T-helper 2 cell (primary cell): ENCODE data around the gene LGALS9B.
"Not testable (repeated sequence)": the region's sequence is repeated elsewhere in the genome, so short reads cannot be mapped to it uniquely, and the experiment has no call there.

ENCODE experiments used
- DNase-seq, 5 experiments: peaks; one replicate each; pipeline versions ENCODE4 v3.0.0 to v3.0.0-alpha.2; 2012 to 2022

LGALS9B gene

DNA sequence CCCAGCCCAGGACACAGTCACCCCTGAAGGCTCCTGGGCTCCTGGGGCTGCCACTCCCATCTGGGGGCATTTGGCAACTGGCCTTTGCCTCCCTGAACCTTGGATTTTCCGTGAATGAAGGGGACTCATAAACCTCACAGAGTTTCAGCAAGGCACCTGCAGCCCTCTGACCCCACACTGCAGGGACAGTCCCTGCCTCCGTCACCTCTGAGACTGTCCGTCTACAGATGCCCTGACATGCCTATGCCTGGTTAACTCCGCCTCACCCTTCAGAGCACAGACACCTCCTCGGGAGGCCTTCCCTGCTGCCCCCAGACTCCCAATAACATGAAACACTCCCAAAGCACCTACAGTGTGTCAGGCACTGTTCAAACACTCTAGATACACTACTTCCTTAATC is 786 bp downstream of the LGALS9B start:
- DNase-seq: not testable (repeated sequence)

DNA sequence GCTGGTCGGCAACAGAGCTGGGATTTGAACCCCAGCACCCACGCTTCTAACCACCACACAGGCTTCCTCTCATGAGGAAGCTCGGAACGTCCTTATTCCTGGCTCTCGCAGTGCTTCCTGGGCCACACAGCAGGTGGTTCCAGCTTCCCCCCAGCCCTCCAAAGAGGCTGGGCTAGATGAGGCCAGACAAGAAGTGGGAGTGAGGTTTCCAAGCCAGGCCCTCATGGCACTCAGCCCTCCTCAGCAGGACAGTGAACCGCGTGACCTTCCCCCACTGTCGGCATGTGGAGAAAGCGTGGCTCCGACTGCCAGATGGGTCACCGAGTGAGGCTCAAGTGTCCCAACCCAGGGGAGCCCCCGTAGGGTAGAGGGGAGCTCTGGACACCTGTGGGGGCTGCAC is 1.8 kb downstream of the LGALS9B start:
- not testable (repeated sequence) for DNase-seq

DNA sequence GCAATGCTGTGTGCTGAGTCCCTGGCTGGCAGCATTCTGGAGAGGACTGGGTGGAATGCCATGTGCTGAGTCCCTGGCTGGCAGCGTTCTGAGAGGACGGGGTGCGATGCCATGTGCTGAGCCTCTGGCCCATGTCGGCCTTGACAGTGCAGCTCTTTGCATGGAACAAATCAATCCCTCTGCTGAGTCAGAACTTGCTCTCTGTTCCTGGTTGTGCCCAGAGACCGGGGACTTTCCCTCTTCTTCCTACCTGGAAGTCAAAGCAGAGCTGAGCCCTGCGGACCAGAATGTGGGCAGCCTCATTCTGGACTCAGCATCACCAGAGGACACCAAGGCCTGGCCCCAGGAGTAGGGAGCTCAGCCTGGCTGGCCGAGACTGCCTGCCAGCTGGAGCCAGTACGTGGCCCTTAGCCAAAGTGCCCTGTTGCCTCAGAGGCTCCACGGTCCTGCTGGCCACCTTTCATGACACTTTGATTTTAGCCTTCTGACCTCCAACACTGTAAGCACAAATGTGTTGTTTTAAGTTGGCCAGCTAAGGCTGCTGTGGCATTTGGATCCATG is 2.4 kb downstream of the LGALS9B start:
- DNase-seq: not testable (repeated sequence)

DNA sequence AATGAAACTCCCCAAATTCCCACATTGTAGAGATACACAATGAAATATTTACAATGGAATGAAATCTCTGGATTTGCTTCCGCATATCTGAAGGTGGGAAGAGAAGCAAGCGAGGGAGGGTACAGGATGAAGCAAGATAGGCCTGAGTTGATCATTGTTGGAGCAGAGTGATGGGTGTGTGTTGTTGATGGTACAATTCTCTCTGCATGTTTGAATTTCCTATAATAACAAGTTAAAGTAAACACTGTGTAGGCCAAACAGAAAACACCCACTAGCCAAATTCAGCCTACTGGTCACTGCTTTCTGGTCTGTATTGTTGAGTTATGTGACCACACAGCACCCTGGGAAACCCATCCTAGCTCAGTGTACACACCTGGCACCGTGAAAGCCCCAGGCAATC is 5.2 kb downstream of the LGALS9B start:
- DNase-seq: not testable (repeated sequence)

DNA sequence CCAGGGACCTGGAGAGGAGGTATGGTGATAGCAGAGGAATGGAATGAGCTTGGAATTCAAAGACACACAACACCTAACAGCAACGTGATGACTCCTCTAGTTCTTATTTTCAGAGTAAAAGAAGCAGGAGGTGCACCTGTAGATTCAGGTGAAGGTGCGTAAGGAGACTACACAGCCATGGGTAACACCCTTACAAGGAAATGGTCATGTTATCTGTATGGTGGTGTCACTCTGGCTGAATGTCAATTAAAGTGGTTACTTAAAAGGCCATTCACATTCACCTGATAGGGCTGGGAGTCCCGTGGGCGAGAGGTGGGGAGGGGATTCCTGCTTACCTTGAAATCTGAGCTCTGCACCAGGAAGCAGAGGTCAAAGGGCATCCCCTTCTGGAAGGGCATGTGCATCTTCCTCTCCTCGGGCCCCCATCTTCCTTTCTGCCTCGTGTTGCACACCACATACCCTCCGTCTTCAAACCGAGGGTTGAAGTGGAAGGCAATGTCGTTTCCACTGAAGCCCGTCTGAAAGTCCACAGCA is 9.4 kb downstream of the LGALS9B start:
- not testable (repeated sequence) for DNase-seq

DNA sequence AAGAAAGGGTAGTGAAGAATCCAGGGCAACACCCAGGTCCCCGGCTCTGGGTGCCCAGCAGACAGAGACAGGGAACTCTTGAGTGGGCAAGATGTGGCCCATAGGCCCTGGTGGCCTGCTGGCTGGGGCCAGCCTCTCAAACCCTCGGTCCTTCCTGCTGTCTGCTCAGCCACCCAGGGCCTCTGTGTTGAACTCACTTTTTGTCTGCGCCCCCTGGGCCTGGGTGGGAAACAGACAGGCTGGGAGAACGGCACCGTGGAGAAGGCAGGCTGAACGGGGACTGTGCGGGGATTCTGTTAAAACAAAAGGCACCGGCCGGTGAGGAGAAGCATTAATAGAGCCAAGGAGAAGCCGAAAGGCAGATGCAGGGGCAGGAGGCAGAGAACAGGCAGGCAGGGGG is 12.2 kb downstream of the LGALS9B start:
- not testable (repeated sequence) for DNase-seq

DNA sequence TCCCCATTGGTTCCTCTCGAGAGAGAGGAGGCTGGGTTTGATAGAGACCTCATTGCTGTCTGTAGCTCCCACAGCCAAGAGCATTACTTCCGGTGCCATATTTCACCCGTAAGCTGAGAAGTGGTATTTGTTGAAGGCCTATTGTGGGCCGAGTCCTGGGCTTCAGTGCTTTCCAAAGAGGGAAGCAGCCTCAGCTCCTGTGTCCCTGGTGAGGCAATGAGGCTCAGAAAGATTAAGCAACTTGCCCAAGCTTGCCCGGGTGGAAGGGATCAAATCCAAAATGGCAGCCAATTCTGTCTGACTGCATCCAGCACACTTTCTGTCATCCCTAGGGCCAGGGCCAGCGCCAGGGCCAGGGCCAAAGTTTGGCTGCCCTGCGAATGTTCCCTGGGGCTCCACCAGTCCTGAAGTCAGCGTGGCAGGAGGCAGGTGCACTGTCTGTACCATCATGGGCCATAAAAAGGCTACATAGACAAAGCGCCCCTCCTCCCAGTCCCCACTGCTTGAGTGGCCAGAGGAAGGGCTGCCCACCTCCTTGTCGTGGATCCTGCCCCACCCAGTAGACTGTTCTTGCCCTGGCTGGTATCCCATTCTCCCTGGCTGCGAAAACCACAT is 13.4 kb downstream of the LGALS9B start:
- not testable (repeated sequence) for DNase-seq

DNA sequence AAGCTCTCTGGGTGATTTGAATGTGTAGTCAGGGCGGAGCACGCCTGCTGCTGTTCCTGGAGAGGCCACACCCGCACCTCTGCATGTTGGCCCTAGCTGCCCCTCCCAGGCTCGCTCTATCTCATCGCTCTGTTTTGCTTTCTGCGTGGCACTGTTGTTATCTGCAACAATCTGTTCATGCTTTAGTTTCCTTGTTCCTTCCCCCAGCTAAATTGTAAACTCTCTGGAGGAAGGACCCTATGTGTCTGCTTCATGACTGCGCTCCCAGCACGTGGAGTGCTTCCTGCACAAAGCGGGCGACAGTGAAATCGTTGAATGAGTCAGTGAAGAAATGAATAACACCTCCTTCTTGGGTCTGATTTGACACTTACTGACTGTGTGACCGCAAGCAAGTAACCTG is 16.5 kb downstream of the LGALS9B start:
- DNase-seq: peak in 1 of 5 experiments; percentile 91

DNA sequence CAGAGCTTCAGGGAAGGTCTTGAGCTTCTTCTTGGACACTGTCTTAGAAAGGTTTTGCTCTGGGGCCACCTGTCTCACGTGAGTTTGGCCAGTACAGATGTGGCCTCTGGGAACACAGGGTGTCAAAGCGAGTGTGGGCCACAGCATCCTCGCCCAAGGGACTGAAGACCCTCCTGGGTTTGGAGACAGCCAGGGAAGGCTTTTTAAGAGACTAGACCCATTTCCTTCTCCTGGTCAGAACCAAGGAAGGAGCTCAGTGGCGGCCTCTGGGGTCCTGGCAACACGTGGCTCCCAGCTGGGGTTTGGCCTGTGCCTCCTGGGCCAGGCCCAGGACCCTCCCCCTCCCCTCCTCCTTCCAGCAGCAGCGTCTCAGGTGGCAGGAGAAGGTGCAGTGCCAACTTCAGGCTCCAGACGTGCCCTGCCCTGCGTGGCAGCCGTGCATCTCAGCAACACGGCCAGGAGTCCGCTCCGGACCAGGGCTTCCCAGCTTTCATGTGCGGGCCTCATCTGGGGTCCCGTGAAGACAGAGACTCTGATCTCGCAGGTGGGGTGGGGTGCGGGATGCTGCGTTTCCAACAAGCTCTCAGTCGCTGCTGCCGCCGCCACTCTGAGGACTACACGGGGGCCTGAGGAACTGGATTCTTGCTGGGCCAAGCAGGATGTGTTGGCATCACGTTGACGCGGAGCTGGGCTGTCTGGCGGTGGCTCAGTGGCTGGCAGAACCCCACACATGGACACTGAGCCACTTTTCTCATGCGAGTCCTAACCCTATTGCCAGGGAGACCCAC is 19.6 kb downstream of the LGALS9B start:
- DNase-seq: not testable (repeated sequence)

DNA sequence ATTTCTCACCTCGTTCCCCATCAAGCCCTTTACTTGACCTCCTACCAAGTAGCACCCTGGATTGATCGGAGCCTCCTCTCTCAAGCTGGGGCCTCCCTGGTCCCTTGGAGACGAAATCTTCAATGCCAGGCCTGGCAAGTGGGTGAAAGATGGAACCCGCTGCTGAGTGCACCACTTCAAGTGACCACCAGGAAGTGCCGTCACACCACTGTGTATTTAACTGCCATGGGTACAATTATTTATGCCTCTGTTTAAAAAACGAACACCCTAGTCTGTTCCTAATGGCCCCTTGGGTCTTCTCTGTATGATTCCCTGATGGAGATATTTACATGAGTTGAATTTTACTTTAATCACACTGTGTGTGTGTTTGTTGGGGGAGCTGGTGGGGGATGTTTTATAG is 20.4 kb downstream of the LGALS9B start:
- not testable (repeated sequence) for DNase-seq

DNA sequence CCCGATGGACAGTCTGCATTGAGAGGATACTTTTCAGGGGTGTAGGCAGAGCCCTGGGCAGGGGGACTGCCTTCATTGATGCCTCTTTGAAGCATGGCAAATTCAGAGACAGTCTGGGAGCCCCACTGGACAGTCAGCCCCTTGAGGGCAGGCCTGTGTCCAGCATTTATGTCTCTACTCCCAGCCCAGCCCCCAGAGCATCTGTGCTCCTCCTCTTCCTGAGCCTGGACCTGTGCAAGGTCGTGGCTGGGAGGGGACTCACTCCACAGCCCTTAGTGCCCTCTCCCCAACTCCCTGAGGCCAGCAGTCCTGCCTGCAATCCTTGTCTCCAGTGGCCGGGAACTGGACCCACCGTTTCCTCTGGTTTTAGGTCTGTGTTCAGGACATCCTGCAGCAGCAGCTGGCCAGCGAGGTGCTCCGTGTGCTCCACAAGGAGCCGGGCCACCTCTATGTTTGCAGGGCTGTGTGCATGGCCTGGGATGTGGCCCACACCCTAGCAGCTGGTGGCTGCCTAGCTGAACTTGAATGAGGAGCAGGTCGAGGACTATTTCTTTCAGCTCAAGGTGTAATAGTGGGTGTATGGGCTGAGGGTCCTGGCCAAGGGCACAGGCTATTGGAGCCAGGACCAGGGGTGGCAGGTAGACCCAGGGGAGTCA is 22.6 kb downstream of the LGALS9B start:
- DNase-seq: not testable (repeated sequence)

DNA sequence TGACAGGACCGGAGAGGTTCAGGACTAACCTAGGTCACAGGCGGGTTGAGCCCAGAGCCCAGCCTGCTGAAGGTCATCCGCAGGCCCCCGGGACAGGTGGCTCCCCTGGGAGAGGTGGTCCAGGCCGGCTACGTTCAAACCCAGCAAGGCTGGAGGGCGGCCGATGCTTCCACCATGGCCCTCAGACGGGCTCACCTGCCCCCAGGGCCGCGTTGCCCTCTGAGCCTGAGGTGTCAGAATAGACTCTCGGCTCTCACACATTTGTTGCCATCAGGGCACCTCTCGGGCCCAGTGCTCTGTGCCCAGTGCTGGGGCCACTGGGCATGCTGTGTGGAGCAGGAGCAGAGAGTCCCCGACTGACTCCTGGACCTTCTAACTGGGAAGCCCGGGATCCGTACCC is 23.2 kb downstream of the LGALS9B start:
- DNase-seq: not testable (repeated sequence)

DNA sequence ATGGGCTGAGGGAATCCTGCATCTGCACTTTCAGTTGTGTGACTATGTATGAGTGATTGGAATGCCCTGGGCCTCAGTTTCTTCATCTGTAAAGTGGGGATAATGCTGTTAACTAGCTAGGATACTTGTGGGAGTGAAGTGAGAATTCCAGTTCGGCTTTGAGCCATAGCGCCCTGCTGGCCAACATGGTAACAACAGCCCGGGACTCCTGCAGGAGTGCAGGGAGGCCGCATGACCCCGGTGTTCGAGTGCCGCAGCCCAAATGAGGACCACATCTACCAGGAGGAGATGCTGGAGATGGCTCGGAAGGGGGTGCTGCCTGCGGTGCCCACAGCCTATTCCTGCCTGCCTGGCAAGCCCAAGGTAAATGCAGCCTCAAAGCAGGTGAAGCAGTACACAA is 23.7 kb downstream of the LGALS9B start:
- DNase-seq: not testable (repeated sequence)

DNA sequence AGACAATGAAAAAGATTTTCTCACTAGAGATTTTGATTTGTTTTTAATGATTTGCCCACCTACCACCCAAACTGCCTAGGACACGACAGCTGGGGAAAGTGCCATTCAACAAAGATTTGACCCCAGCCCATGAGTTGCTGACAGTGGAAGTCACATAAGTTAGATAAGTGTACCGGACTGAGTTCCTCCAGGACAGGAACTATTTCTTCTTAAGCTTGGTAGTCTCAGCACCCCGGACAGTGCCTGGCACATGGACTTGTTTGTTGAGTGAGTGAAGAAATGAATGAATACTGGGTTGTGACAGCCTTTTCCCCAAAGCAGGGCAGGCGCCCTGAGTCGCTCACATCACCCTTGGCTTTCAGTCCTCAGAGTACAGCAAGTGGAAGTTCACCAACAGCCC is 26.7 kb downstream of the LGALS9B start:
- not testable (repeated sequence) for DNase-seq

DNA sequence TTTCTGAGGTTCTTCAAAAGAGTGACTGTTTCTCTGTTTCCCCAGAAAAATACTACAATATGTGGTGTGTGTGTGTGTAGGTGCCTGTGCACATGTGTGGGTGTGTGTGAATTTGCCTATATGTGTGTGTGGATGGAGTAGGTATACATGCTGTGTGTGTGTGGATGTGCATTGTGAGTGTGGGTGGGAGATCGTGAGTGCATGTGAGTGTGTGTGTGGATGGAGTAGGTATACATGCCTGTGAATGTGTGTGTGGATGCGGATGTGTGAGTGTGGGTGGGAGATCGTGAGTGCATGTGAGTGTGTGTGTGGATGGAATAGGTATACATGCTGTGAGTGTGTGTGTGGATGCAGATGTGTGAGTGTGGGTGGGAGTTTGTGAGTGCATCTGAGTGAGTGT is 32.2 kb downstream of the LGALS9B start:
- DNase-seq: not testable (repeated sequence)

DNA sequence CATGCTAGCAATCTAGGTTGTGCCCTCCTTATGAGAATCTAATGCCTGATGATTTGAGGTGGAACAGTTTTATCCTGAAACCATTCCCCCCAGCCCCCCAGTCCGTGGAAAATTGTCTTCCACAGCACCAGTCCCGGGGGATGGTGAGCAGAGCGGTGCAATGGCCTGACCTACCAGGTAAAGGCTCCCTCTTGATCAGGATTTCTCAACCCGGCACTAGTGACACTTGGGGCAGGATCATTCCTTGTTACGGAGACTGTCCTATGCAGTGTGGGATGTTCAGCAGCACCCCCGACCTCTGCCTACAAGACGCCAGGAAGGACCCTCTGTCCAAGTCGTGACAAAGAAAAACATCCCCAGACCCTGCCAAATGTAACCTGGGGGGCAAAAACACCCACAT is 34.0 kb downstream of the LGALS9B start:
- not testable (repeated sequence) for DNase-seq

DNA sequence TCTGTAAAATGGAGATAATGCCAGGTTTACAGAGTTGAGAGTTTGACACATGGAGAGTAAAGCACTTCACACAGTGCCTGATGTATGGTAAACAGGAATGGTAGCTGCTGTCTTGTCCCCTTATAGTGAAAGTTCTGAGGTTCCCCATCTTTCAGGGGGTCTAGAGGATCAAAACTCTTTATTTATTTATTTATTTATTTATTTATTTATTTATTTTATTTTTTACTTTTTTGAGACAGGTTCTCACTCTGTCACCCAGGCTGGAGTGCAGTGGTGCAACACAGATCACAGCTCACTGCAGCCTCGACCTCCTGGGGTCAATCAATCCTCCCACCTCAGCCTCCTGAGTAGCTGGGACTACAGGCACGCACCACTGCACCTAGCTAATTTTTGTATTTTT is 40.1 kb downstream of the LGALS9B start:
- not testable (repeated sequence) for DNase-seq

DNA sequence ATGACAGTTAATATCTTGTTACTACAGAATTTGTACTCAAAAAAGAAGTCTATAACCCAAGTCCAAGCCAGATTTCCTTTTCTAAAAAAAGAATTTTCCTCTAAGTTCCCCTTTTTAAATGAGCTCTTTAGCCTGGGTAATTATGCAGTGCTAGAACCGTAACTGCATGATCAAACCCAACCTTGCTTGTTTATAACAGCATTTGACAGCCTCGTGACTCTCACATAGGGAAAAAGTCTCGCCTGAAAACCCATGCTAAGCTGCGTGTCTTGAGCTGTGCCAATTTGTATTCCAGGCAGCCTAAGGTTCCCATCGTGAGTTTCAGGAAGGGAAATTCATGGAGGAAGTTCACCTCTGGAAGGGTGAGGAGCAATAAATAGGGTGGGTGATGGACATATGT is 44.5 kb downstream of the LGALS9B start:
- not testable (repeated sequence) for DNase-seq

DNA sequence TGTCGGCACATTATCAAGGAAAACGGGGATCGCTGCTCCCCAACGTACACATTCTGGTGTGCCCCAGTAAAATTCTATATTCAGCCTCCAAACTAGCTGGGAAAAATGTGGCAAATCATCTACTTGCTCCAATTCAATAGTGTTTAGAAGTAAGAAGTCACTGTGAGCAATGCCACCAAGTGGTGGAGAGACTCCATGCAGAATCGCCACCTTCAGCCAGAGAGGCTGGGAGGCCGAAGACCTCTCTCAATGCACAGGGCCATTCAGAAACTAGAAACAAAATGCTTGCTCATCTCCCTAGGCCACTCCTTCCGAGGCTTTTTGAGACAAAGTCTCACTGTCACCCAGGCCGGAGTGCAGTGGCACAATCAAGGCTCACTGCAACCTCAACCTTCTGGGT is 48.5 kb downstream of the LGALS9B start:
- not testable (repeated sequence) for DNase-seq

DNA sequence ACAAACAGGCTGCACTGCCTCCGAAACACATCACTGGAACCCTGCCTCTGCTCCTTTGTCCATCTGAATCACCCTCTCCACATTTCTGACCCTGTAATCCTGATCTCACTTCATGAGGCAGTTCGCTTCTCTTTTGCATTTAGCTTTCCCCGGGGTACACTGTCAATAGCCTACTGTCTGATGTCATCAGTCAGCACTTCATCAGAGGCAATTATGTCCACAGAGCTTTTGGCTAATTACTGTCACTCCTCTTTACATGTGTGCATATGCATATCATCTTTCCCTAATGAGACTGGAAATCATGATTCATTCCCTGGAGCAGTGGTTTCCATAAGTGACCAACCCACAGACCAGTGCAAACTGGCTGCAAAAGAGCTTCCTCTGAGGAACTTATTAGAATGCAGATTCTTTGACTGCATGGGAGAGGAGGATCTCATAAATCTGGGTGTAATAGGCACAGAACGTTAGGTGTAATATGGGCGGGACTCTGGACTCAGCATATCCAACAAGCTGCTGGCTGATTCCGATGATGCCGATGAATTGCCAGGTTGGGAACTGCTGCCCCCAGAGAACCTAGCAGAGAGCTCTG is 49.8 kb downstream of the LGALS9B start:
- DNase-seq: not testable (repeated sequence)

DNA sequence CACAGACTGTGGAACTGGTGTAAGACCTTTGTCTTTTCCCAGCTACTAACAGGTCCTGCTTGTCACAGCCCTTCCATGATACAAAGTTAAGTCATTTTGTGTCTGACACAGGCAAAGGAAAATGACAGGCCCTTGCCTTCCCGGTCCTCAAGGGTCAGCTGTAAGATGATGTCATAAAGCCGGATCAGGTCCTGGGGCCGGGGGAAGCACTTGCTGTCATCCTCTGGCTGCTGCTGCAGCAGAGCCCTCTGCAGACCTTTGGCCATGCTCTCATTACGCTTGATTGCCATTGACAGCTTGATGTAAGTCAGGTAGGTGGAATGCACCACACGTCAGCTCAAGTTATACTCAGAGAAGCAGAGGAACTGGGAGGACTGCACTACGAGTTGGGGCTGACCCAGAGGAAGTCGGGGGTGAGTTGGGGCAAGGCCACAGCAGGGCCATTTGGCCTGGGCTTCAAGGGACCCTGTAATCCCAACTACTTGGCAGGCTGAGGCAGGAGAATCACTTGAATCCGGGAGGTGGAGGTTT is 50.9 kb downstream of the LGALS9B start:
- DNase-seq: not testable (repeated sequence)

DNA sequence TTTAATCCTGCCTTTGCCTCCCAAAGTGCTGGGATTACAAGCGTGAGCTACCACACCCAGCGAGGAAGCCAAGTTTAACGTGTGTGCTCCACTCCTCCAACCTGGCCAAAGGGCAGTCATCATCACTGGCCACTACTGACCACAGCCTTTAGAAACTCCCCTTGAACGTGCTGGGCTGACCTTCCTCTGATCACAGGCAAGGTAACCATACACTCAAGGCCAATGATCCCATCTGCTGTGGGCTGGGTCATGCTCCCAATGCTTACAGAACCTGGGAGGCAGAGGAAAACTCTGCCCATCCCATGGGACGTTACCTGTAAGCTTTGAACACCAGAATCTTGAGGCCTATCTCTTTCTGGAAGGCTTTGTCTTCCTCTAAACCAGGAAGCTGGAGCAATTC is 51.9 kb downstream of the LGALS9B start:
- DNase-seq: not testable (repeated sequence)
